Stimulated activated CD8-positive, alpha-beta memory T cell treated with anti-CD3 and anti-CD28 coated beads, Interleukin-2, amount 100 ng/mL, for 48 hours (primary cell): ENCODE data around the gene RAB36.

Source experiments
- DNase-seq, 2 donors: peaks; one replicate each; pipeline ENCODE4 v3.0.0-alpha.2; 2020; ENCODE audit warnings: low read depth in 2 of 2

The RAB36 gene

GRCh38 chr22:23205339-23206049 lies 60.2 kb downstream of the RAB36 start:
- no peak for DNase-seq

- no peak for DNase-seq
Measured at GRCh38 chr22:23206915-23207314, 61.6 kb downstream of the RAB36 start.

- DNase-seq: no peak
Measured at GRCh38 chr22:23207729-23208393, 62.6 kb downstream of the RAB36 start.

GRCh38 chr22:23210428-23211170 lies 65.3 kb downstream of the RAB36 start:
- DNase-seq: no peak

GRCh38 chr22:23211622-23212021 lies 66.3 kb downstream of the RAB36 start:
- no peak for DNase-seq

GRCh38 chr22:23212061-23213021 lies 67.1 kb downstream of the RAB36 start:
- DNase-seq: no peak

GRCh38 chr22:23213022-23213555 lies 67.8 kb downstream of the RAB36 start:
- no peak for DNase-seq

- DNase-seq: no peak
Measured at GRCh38 chr22:23213581-23214334, 68.5 kb downstream of the RAB36 start.
